ENCODE measurements around the gene MMD2.

DNA sequence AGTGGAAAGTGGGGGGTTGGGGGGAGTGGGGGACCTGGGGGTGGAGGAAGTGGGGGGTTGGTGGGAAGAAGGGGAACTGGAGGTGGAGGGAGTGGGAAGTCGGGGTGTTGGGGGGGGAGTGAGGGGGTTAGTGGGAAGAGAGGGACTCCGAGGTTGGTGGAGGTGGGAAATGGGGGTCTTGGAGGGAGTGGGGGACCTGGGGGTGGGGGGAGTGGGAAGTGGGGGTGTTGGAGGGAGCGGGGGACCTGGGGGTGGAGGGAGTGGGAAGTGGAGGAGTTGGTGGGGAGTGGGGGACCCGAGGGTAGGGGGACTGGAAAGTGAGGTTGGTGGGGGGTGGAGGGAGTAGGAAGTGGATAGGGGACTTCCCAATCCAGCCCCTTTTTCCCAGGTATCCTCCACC, 906 bp upstream of the MMD2 start:
- TF ChIP-seq, protein P1, sequence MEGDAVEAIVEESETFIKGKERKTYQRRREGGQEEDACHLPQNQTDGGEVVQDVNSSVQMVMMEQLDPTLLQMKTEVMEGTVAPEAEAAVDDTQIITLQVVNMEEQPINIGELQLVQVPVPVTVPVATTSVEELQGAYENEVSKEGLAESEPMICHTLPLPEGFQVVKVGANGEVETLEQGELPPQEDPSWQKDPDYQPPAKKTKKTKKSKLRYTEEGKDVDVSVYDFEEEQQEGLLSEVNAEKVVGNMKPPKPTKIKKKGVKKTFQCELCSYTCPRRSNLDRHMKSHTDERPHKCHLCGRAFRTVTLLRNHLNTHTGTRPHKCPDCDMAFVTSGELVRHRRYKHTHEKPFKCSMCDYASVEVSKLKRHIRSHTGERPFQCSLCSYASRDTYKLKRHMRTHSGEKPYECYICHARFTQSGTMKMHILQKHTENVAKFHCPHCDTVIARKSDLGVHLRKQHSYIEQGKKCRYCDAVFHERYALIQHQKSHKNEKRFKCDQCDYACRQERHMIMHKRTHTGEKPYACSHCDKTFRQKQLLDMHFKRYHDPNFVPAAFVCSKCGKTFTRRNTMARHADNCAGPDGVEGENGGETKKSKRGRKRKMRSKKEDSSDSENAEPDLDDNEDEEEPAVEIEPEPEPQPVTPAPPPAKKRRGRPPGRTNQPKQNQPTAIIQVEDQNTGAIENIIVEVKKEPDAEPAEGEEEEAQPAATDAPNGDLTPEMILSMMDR (IDR thresholded peaks at IDR 0.05; ENCODE audit: low read length), result no peak
- no peak for TF ChIP-seq EZH2 (IDR thresholded peaks at IDR 0.05; ENCODE audit: borderline replicate concordance, low read length)
